AG09309 (cell line): ENCODE data around the gene TCF4.

Experiments
- DNase-seq: peaks from one replicate; pipeline ENCODE4 v3.0.0-alpha.2; 2010; ENCODE audit warnings: low read depth
- H3K4me3 ChIP-seq: 2 replicates; pipeline ENCODE4 v1.5.1; 2011; ENCODE audit warnings: mild to moderate bottlenecking, low read depth, low read length, moderate library complexity; ENCODE audit not compliant: control insufficient read depth
- TF ChIP-seq, protein P1 (sequence below): IDR thresholded peaks from 2 replicates; pipeline ENCODE4 v1.5.1; 2011; ENCODE audit warnings: mild to moderate bottlenecking, low read depth, low read length, inconsistent platforms; ENCODE audit not compliant: insufficient read depth, control insufficient read depth; ENCODE audit errors: missing control alignments

The TCF4 gene

GRCh38 chr18:55573386-55573785 lies 14.6 kb downstream of the TCF4 start:
- DNase-seq = no peak
- TF ChIP-seq, protein P1, sequence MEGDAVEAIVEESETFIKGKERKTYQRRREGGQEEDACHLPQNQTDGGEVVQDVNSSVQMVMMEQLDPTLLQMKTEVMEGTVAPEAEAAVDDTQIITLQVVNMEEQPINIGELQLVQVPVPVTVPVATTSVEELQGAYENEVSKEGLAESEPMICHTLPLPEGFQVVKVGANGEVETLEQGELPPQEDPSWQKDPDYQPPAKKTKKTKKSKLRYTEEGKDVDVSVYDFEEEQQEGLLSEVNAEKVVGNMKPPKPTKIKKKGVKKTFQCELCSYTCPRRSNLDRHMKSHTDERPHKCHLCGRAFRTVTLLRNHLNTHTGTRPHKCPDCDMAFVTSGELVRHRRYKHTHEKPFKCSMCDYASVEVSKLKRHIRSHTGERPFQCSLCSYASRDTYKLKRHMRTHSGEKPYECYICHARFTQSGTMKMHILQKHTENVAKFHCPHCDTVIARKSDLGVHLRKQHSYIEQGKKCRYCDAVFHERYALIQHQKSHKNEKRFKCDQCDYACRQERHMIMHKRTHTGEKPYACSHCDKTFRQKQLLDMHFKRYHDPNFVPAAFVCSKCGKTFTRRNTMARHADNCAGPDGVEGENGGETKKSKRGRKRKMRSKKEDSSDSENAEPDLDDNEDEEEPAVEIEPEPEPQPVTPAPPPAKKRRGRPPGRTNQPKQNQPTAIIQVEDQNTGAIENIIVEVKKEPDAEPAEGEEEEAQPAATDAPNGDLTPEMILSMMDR = no peak
- no peak overlapping the region for H3K4me3 ChIP-seq

- no peak overlapping the region for H3K4me3 ChIP-seq
- no peak for DNase-seq
- TF ChIP-seq, protein P1 = no peak
Measured at GRCh38 chr18:55570966-55571365, 17.0 kb downstream of the TCF4 start.

- DNase-seq = no peak
- TF ChIP-seq, protein P1 = no peak
- H3K4me3 ChIP-seq = no peak overlapping the region
Measured at GRCh38 chr18:55566456-55566935, 21.5 kb downstream of the TCF4 start.

DNA sequence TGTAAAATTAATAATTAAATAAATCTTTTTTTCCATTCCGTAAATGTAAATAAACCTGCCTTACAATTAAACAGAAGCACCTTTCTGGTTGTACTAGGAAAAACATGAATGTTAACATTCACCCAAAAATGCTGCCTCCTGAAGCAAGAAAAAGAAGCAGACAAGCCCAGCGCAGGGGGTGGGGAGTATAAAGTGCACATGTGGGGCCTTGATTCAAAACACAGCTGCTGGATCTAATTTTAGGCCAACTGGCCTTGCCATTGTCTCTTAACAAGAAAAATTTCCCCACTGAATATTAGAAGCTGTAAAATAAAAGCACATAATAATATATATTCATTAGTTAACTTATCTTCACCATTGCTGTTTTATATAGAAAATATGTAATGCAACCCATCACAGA lies 28.3 kb downstream of the TCF4 start:
- TF ChIP-seq, protein P1 = no peak

DNA sequence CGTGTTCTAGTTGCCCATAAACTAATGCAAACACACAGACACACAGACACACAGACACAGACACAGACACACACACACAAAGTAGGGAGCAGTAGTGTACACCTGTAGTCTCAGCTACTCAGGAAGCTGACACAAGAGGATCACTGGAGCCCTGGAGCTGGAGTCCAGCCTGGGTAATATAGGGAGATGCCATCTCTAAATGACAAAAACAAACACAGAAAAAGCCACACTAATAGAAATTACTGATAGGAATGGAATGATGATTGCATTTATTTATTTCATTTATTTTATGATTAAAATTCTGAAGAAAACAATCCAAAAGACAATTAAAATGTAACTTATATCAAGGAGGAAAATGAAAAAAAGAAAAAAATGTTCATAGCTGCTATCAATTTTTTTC lies 30.8 kb downstream of the TCF4 start:
- DNase-seq = no peak
- no peak overlapping the region for H3K4me3 ChIP-seq
- TF ChIP-seq, protein P1 = no peak

More for the DNA sequence above, 28.3 kb downstream of the TCF4 start:
- H3K4me3 ChIP-seq = no peak overlapping the region
- DNase-seq = no peak

GRCh38 chr18:55555395-55556027 lies 32.5 kb downstream of the TCF4 start:
- TF ChIP-seq, protein P1 = no peak
- no peak overlapping the region for H3K4me3 ChIP-seq
- no peak for DNase-seq
